H9 (cell line): Measurements from ENCODE around the gene PDXP. TPM values are rescaled to one million over a fixed set of nuclear protein-coding genes. Genes with fewer than 3 reads are reported as not detected.

Source experiments
- DNase-seq: peaks from one replicate; pipeline ENCODE4 v3.0.0-alpha.2; 2017
- H2AFZ ChIP-seq: one replicate; pipeline ENCODE4 v1.6.1; 2013; ENCODE audit warnings: mild to moderate bottlenecking, low read length, control low read depth, moderate library complexity
- H2AK5ac ChIP-seq: 2 replicates; pipeline ENCODE4 v1.6.1; 2013; ENCODE audit warnings: low read length, control low read depth, mixed read lengths; ENCODE audit not compliant: insufficient read length
- H2BK120ac ChIP-seq: one replicate; pipeline ENCODE4 v1.6.1; 2013; ENCODE audit warnings: low read depth, mild to moderate bottlenecking, low read length, control low read depth, inconsistent platforms; ENCODE audit not compliant: poor library complexity, severe bottlenecking
- H2BK12ac ChIP-seq: 2 replicates; pipeline ENCODE4 v1.6.1; 2013; ENCODE audit warnings: low read length, control low read depth, mixed read lengths, low read depth; ENCODE audit not compliant: insufficient read length
- H2BK15ac ChIP-seq: 2 replicates; pipeline ENCODE4 v1.6.1; 2013; ENCODE audit warnings: low read depth, low read length, control low read depth
- H2BK20ac ChIP-seq: one replicate; pipeline ENCODE4 v1.6.1; 2013; ENCODE audit warnings: low read depth, mild to moderate bottlenecking, low read length, control low read depth, inconsistent platforms; ENCODE audit not compliant: poor library complexity, severe bottlenecking
- H2BK5ac ChIP-seq: 2 replicates; pipeline ENCODE4 v1.6.1; 2013; ENCODE audit warnings: low read length, control low read depth, mixed read lengths; ENCODE audit not compliant: insufficient read length
- H3K14ac ChIP-seq: 2 replicates; pipeline ENCODE4 v1.6.1; 2013; ENCODE audit warnings: low read length, control low read depth; ENCODE audit not compliant: insufficient read depth
- H3K18ac ChIP-seq: 2 replicates; pipeline ENCODE4 v1.6.1; 2013; ENCODE audit warnings: low read depth, mild to moderate bottlenecking, mixed read lengths, low read length, control low read depth; ENCODE audit not compliant: insufficient read length
- H3K23ac ChIP-seq: 2 replicates; pipeline ENCODE4 v1.6.1; 2013; ENCODE audit warnings: low read length, control low read depth, mixed read lengths, low read depth; ENCODE audit not compliant: insufficient read length
- H3K23me2 ChIP-seq: 2 replicates; pipeline ENCODE4 v1.6.1; 2013; ENCODE audit warnings: low read depth, mild to moderate bottlenecking, mixed read lengths, low read length, control low read depth; ENCODE audit not compliant: insufficient read length, poor library complexity, severe bottlenecking
- H3K27ac ChIP-seq: 2 replicates; pipeline ENCODE4 v1.5.1; 2013; ENCODE audit warnings: low read length, control low read depth, mixed read lengths, low read depth; ENCODE audit not compliant: insufficient read length
- H3K27me3 ChIP-seq: 2 replicates; pipeline ENCODE4 v1.6.1; 2013; ENCODE audit warnings: low read length, control low read depth, inconsistent platforms; ENCODE audit not compliant: insufficient read depth
- H3K4ac ChIP-seq: 2 replicates; pipeline ENCODE4 v1.6.1; 2013; ENCODE audit warnings: low read depth, mild to moderate bottlenecking, control low read depth, inconsistent platforms, low read length, moderate library complexity
- H3K4me1 ChIP-seq: 2 replicates; pipeline ENCODE4 v1.6.1; 2013; ENCODE audit warnings: low read length, control low read depth, inconsistent platforms; ENCODE audit not compliant: insufficient read depth
- H3K4me2 ChIP-seq: 2 replicates; pipeline ENCODE4 v1.6.1; 2013; ENCODE audit warnings: low read length, control low read depth, mixed read lengths; ENCODE audit not compliant: insufficient read length, insufficient read depth
- H3K56ac ChIP-seq: 2 replicates; pipeline ENCODE4 v1.6.1; 2013; ENCODE audit warnings: low read depth, mild to moderate bottlenecking, mixed read lengths, low read length, control low read depth; ENCODE audit not compliant: insufficient read length
- H3K79me1 ChIP-seq: 2 replicates; pipeline ENCODE4 v1.6.1; 2013; ENCODE audit warnings: low read depth, mild to moderate bottlenecking, moderate library complexity, low read length, control low read depth, inconsistent platforms; ENCODE audit not compliant: insufficient read depth, poor library complexity, severe bottlenecking
- H3K79me2 ChIP-seq: 2 replicates; pipeline ENCODE4 v1.6.1; 2013; ENCODE audit warnings: low read length, control low read depth, inconsistent platforms; ENCODE audit not compliant: insufficient read depth
- H3K9ac ChIP-seq: 2 replicates; pipeline ENCODE4 v1.6.1; 2013; ENCODE audit warnings: low read length, control low read depth, mixed read lengths; ENCODE audit not compliant: insufficient read length; ENCODE audit errors: extremely low read depth
- H3K9me3 ChIP-seq: one replicate; pipeline ENCODE4 v1.6.1; 2013; ENCODE audit warnings: low read depth, low read length, inconsistent platforms; ENCODE audit not compliant: control insufficient read depth
- H3T11ph ChIP-seq: one replicate; pipeline ENCODE4 v1.6.1; 2013; ENCODE audit warnings: mild to moderate bottlenecking, low read length, control low read depth, inconsistent platforms
- H4K20me1 ChIP-seq: one replicate; pipeline ENCODE4 v1.6.1; 2013; ENCODE audit not compliant: control insufficient read depth, insufficient read length, insufficient read depth
- H4K5ac ChIP-seq: 2 replicates; pipeline ENCODE4 v1.6.1; 2013; ENCODE audit warnings: low read depth, mild to moderate bottlenecking, mixed read lengths, low read length, control low read depth; ENCODE audit not compliant: insufficient read length
- H4K8ac ChIP-seq: replicated peaks from 2 replicates; pipeline ENCODE4 v1.6.1; 2013; ENCODE audit warnings: low read length, control low read depth, mixed read lengths, low read depth; ENCODE audit not compliant: insufficient read length
- H4K91ac ChIP-seq: 2 replicates; pipeline ENCODE4 v1.6.1; 2013; ENCODE audit warnings: low read depth, mild to moderate bottlenecking, moderate library complexity, mixed read lengths, low read length, control low read depth; ENCODE audit not compliant: insufficient read length
- H3K27ac Mint-ChIP-seq, 3 experiments: 2 replicates in 2 of 3; 3 replicates in 1 of 3; pipeline ENCODE4 v1.8.0; 2020 to 2021; ENCODE audit warnings: mixed read lengths in 3 of 3, mild to moderate bottlenecking in 1 of 3, moderate library complexity in 1 of 3
- H3K27me3 Mint-ChIP-seq: 2 replicates; pipeline ENCODE4 v1.8.0; 2021; ENCODE audit warnings: low read depth, mild to moderate bottlenecking, moderate library complexity, mixed read lengths
- H3K36me3 Mint-ChIP-seq, 3 experiments: 2 replicates in 2 of 3; 3 replicates in 1 of 3; pipeline ENCODE4 v1.8.0; 2020 to 2021; ENCODE audit warnings: low read depth in 3 of 3, mixed read lengths in 3 of 3; ENCODE audit not compliant: insufficient read depth in 1 of 3
- H3K4me1 Mint-ChIP-seq, 2 experiments: 2 replicates each; pipeline ENCODE4 v1.8.0; 2020; ENCODE audit warnings: mixed read lengths in 2 of 2
- H3K4me3 Mint-ChIP-seq, 2 experiments: 2 replicates in 1 of 2; 3 replicates in 1 of 2; pipeline ENCODE4 v1.8.0; 2020 to 2021; ENCODE audit warnings: mild to moderate bottlenecking in 2 of 2, mixed read lengths in 2 of 2, moderate library complexity in 1 of 2
- H3K9me3 Mint-ChIP-seq, 2 experiments: 2 replicates in 1 of 2; 3 replicates in 1 of 2; pipeline ENCODE4 v1.8.0; 2020; ENCODE audit warnings: mild to moderate bottlenecking in 2 of 2, mixed read lengths in 2 of 2, moderate library complexity in 1 of 2
- WGBS: extraction: QIAGEN DNeasy Blood & Tissue Kit; methylation state at CpG from one replicate; pipeline ENCODE4 v1.1.7; 2013; ENCODE audit warnings: missing lambda C conversion rate, low lambda C conversion rate, mixed read lengths; ENCODE audit not compliant: insufficient read length; ENCODE audit errors: extremely low coverage; 5-methylcytosine and 5-hydroxymethylcytosine counted together
- total RNA-seq: library from RNA; stranded (reverse); gene quantifications from 2 replicates; pipeline ENCODE4 v1.2.1, GENCODE V29; 2021
- TF ChIP-seq, protein P1 (sequence below): fragments of 200-600 bp; sonication (generic); conservative IDR thresholded peaks from 3 replicates; pipeline ENCODE4 v1.8.0; 2021; ENCODE audit warnings: antibody characterized with exemption, mild to moderate bottlenecking

Gene PDXP
- total RNA-seq, 1 experiment from 2014 or later, result 41.0 TPM

DNA sequence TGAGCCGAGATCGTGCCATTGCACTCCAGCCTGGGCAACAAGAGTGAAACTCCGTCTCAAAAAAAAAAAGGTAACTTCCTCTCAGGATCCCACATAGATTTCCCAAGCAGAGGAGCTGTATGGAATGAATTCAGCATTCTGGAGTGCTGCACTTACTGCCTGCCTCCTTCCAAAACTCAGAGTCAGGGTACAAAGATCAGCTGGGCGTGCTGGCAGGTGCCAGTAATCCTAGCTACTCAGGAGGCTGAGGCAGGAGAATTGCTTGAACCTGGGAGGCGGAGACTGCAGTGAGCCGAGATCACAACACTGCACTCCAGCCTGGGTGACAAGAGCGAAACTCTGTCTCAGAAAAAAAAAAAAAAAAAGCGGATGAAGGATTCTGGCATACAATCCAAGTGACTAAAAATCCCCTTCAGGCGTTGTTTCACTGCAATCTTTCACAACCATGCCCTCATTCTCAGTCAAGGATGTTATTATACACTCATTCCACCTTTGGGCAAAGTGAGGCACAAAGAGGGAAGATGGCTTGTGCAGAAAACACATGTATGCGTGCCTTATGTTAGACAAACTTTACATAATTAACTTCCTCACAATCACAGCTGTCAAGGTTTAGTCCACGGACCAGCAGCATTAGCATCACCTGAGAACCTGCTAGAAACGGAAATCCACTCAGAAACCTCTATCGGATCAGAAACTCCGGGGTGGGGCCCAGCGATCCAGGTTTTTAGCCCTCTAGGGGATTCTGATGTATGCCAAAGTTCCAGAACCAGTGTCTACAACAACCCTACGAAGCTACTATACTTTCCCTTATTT lies 26.5 kb downstream of the PDXP start:
- Histone ChIP-seq H3K4me1 (no peaks in the 10 kb centered on the region), H2BK5ac (no peak overlapping the region), H4K5ac (no peak overlapping the region), H3K4me2 (no peak overlapping the region), H2AK5ac (no peak overlapping the region), H3K27me3 (no peaks in the 10 kb centered on the region), H3K14ac (no peak overlapping the region), H3K27ac (no peak overlapping the region), H3K23me2 (peaks cover 9% of the 10 kb centered on the region), H3K79me1 (no peaks in the 10 kb centered on the region), H3T11ph (no peak overlapping the region), H3K18ac (no peak overlapping the region), H3K23ac (no peak overlapping the region), H3K56ac (no peak overlapping the region), H2BK12ac (no peak overlapping the region), H2BK20ac (no peak overlapping the region), H3K9me3 (no peaks in the 10 kb centered on the region), H3K4ac (no peak overlapping the region), H2BK120ac (no peak overlapping the region), H4K20me1 (no peaks in the 10 kb centered on the region), H2AFZ (no peak overlapping the region), H3K79me2 (no peaks in the 10 kb centered on the region; the same call in 1 of the 2 replicates), H2BK15ac (no peak overlapping the region), H3K9ac (no peak overlapping the region), H4K91ac (no peak overlapping the region), H4K8ac (no peak overlapping the region)
- no CpG with 5 or more reads among the region's 16 CpGs for WGBS
- Mint-ChIP-seq H3K4me3 (peak overlapping the region in 1 of 2 experiments; percentile 96; a peak in 1 of 5 replicates), H3K27ac (no peak overlapping the region), H3K27me3 (no peaks in the 10 kb centered on the region), H3K9me3 (no peaks in the 10 kb centered on the region), H3K36me3 (peaks cover 7 to 13% (median 11%) of the 10 kb centered on the region in 3 experiments), H3K4me1 (peaks cover 8 to 16% of the 10 kb centered on the region in 2 experiments)
- DNase-seq, result no peak
- TF ChIP-seq, protein P1, sequence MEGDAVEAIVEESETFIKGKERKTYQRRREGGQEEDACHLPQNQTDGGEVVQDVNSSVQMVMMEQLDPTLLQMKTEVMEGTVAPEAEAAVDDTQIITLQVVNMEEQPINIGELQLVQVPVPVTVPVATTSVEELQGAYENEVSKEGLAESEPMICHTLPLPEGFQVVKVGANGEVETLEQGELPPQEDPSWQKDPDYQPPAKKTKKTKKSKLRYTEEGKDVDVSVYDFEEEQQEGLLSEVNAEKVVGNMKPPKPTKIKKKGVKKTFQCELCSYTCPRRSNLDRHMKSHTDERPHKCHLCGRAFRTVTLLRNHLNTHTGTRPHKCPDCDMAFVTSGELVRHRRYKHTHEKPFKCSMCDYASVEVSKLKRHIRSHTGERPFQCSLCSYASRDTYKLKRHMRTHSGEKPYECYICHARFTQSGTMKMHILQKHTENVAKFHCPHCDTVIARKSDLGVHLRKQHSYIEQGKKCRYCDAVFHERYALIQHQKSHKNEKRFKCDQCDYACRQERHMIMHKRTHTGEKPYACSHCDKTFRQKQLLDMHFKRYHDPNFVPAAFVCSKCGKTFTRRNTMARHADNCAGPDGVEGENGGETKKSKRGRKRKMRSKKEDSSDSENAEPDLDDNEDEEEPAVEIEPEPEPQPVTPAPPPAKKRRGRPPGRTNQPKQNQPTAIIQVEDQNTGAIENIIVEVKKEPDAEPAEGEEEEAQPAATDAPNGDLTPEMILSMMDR, result no peak
